HEK293T (cell line): ENCODE results near the gene COG4.

Experiments
- ARNT ChIP-seq: fragments of 450-650 bp; IDR thresholded peaks from 2 replicates; pipeline ENCODE4 v1.6.1; 2017; ENCODE audit warnings: mild to moderate bottlenecking
- BHLHE40 ChIP-seq: fragments of 450-650 bp; IDR thresholded peaks from 2 replicates; pipeline ENCODE4 v1.6.1; 2016; ENCODE audit warnings: mild to moderate bottlenecking, moderate library complexity, borderline replicate concordance
- ELF4 ChIP-seq: fragments of 450-650 bp; IDR thresholded peaks from 2 replicates; pipeline ENCODE4 v1.6.1; 2017; ENCODE audit warnings: antibody characterized with exemption
- FOXK2 ChIP-seq: fragments of 450-650 bp; IDR thresholded peaks from 2 replicates; pipeline ENCODE4 v1.6.1; 2016; ENCODE audit warnings: mild to moderate bottlenecking
- FOXM1 ChIP-seq: fragments of 450-650 bp; IDR thresholded peaks from 2 replicates; pipeline ENCODE4 v1.6.1; 2017; ENCODE audit warnings: mild to moderate bottlenecking, borderline replicate concordance
- HDGF ChIP-seq: fragments of 450-650 bp; IDR thresholded peaks from 2 replicates; pipeline ENCODE4 v1.6.1; 2017; ENCODE audit warnings: antibody characterized with exemption, borderline replicate concordance
- SP1 ChIP-seq: fragments of 450-650 bp; IDR thresholded peaks from 2 replicates; pipeline ENCODE4 v1.6.1; 2017
- SUZ12 ChIP-seq: fragments of 450-650 bp; IDR thresholded peaks from 2 replicates; pipeline ENCODE4 v1.6.1; 2016; ENCODE audit warnings: mild to moderate bottlenecking
- TARDBP ChIP-seq: fragments of 450-650 bp; IDR thresholded peaks from 2 replicates; pipeline ENCODE4 v1.6.1; 2016
- ZNF384 ChIP-seq: fragments of 450-650 bp; IDR thresholded peaks from 2 replicates; pipeline ENCODE4 v1.6.1; 2016
- TF ChIP-seq, protein P1 (sequence below): fragments of 450-650 bp; IDR thresholded peaks from 2 replicates; pipeline ENCODE4 v1.6.1; 2016

- TF ChIP-seq ELF4 (no peak), SUZ12 (no peak), SP1 (no peak), TARDBP (no peak), FOXM1 (no peak), HDGF (no peak), ARNT (no peak), BHLHE40 (no peak), ZNF384 (no peak), FOXK2 (no peak)
- TF ChIP-seq, protein P1, sequence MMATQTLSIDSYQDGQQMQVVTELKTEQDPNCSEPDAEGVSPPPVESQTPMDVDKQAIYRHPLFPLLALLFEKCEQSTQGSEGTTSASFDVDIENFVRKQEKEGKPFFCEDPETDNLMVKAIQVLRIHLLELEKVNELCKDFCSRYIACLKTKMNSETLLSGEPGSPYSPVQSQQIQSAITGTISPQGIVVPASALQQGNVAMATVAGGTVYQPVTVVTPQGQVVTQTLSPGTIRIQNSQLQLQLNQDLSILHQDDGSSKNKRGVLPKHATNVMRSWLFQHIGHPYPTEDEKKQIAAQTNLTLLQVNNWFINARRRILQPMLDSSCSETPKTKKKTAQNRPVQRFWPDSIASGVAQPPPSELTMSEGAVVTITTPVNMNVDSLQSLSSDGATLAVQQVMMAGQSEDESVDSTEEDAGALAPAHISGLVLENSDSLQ = no peak
Measured at GRCh38 chr16:70474320-70475053, 48.9 kb downstream of the COG4 start.
